Liver (tissue), 9 donors: ENCODE results near the gene AATF. TPM values are rescaled to one million over a fixed set of nuclear protein-coding genes. Genes with fewer than 3 reads are reported as not detected.

Experiments
- DNase-seq: peaks from one replicate; pipeline ENCODE4 v3.0.0-alpha.2; 2017; ENCODE audit warnings: low spot score
- H3K27ac ChIP-seq, 2 donors: one replicate each; pipeline ENCODE4 v1.7.0; 2013; ENCODE audit warnings: inconsistent platforms in 2 of 2, low read length in 2 of 2, control low read depth in 1 of 2, low read depth in 1 of 2, mild to moderate bottlenecking in 1 of 2
- H3K27me3 ChIP-seq, 4 donors: one replicate each; pipeline versions ENCODE4 v1.6.1 to v1.7.0; 2013; ENCODE audit warnings: low read length in 3 of 4, inconsistent platforms in 1 of 4, mild to moderate bottlenecking in 1 of 4, moderate library complexity in 1 of 4; ENCODE audit not compliant: control insufficient read depth in 4 of 4, insufficient read depth in 4 of 4
- H3K36me3 ChIP-seq, 4 donors: one replicate each; pipeline versions ENCODE4 v1.6.1 to v1.7.0; 2013; ENCODE audit warnings: low read length in 3 of 4, mild to moderate bottlenecking in 3 of 4, low read depth in 1 of 4, moderate library complexity in 1 of 4; ENCODE audit not compliant: control insufficient read depth in 4 of 4, insufficient read depth in 3 of 4
- H3K4me1 ChIP-seq, 4 donors: one replicate each; pipeline versions ENCODE4 v1.6.1 to v1.7.0; 2013; ENCODE audit warnings: low read length in 3 of 4, mild to moderate bottlenecking in 3 of 4, moderate library complexity in 1 of 4; ENCODE audit not compliant: control insufficient read depth in 4 of 4, insufficient read depth in 4 of 4
- H3K4me3 ChIP-seq, 3 donors: one replicate each; pipeline versions ENCODE4 v1.6.1 to v1.7.0; 2013; ENCODE audit warnings: low read length in 3 of 3, control low read depth in 1 of 3, low read depth in 1 of 3, mild to moderate bottlenecking in 1 of 3
- H3K9ac ChIP-seq, 2 donors: one replicate each; pipeline ENCODE4 v1.7.0; 2013; ENCODE audit warnings: low read length in 2 of 2, mild to moderate bottlenecking in 2 of 2, moderate library complexity in 2 of 2, control low read depth in 1 of 2, low read depth in 1 of 2
- H3K9me3 ChIP-seq, 4 donors: one replicate each; pipeline versions ENCODE4 v1.6.1 to v1.7.0; 2013; ENCODE audit warnings: low read length in 3 of 4; ENCODE audit not compliant: control insufficient read depth in 4 of 4
- FOXA1 ChIP-seq: IDR thresholded peaks from 2 replicates; pipeline ENCODE4 v1.6.1; 2016; ENCODE audit warnings: antibody characterized with exemption
- FOXA2 ChIP-seq: IDR thresholded peaks from 2 replicates; pipeline ENCODE4 v1.6.1; 2016; ENCODE audit warnings: antibody characterized with exemption
- GABPA ChIP-seq, 2 donors: IDR thresholded peaks in 1 of 2; conservative IDR thresholded peaks in 1 of 2; 2 replicates each; pipeline ENCODE4 v1.6.1; 2016; ENCODE audit warnings: antibody characterized with exemption in 2 of 2, mild to moderate bottlenecking in 1 of 2, moderate library complexity in 1 of 2
- HNF4A ChIP-seq, 2 donors: conservative IDR thresholded peaks; 2 replicates each; pipeline ENCODE4 v1.6.1; 2016; ENCODE audit warnings: antibody characterized with exemption in 2 of 2, mild to moderate bottlenecking in 2 of 2
- NR2F2 ChIP-seq: IDR thresholded peaks from 2 replicates; pipeline ENCODE4 v1.6.1; 2016; ENCODE audit warnings: antibody characterized with exemption
- RAD21 ChIP-seq, 2 donors: IDR thresholded peaks; 2 replicates each; pipeline ENCODE4 v1.6.1; 2016; ENCODE audit warnings: antibody characterized with exemption in 2 of 2, mild to moderate bottlenecking in 2 of 2
- RXRA ChIP-seq, 2 donors: IDR thresholded peaks; 2 replicates each; pipeline ENCODE4 v1.6.1; 2017 to 2018; ENCODE audit warnings: antibody characterized with exemption in 2 of 2, mild to moderate bottlenecking in 1 of 2
- SP1 ChIP-seq: IDR thresholded peaks from 2 replicates; pipeline ENCODE4 v1.6.1; 2018; ENCODE audit warnings: antibody characterized with exemption, mild to moderate bottlenecking
- TAF1 ChIP-seq: conservative IDR thresholded peaks from 2 replicates; pipeline ENCODE4 v1.6.1; 2016; ENCODE audit warnings: antibody characterized with exemption, mild to moderate bottlenecking
- YY1 ChIP-seq: IDR thresholded peaks from 2 replicates; pipeline ENCODE4 v1.6.1; 2016; ENCODE audit warnings: antibody characterized with exemption, mild to moderate bottlenecking
- WGBS: extraction: QIAGEN DNeasy Blood & Tissue Kit; methylation state at CpG from one replicate; pipeline ENCODE4 v1.1.7; 2013; 5-methylcytosine and 5-hydroxymethylcytosine counted together
- polyA plus RNA-seq, 2 donors: library from polyadenylated mRNA; stranded (reverse) in 1 of 2; unstranded in 1 of 2; fragments of 200-250 nt in 1 of 2; fragments of >200 nt in 1 of 2; fragmentation: Nextera tagmentation in 1 of 2; extraction: Ambion mirVana in 1 of 2; gene quantifications; one replicate each; pipeline versions ENCODE4 v1.2.1 to v1.2.3, GENCODE V29; 2013 to 2015
- total RNA-seq, 2 donors: library from RNA; depleted of rRNA; stranded (reverse); fragments of >200 nt; gene quantifications; one replicate each; pipeline ENCODE4 v1.2.3, GENCODE V29; 2014
- TF ChIP-seq, protein P1 (sequence below): fragments of 150-350 bp; IDR thresholded peaks from 2 replicates; pipeline ENCODE4 v1.5.1; 2017; ENCODE audit warnings: improper control_type of control experiment, low read depth, low read length; ENCODE audit not compliant: missing input control
- TF ChIP-seq, protein P2 (sequence below): IDR thresholded peaks from 2 replicates; pipeline ENCODE4 v1.6.1; 2016; ENCODE audit warnings: antibody characterized with exemption
- TF ChIP-seq, protein P3 (sequence below): IDR thresholded peaks from 2 replicates; pipeline ENCODE4 v1.6.1; 2016; ENCODE audit warnings: antibody characterized with exemption, mild to moderate bottlenecking
- TF ChIP-seq, protein P4 (sequence below): IDR thresholded peaks from 2 replicates; pipeline ENCODE4 v1.6.1; 2016; ENCODE audit warnings: antibody characterized with exemption
- TF ChIP-seq, protein P5 (sequence below): IDR thresholded peaks from 2 replicates; pipeline ENCODE4 v1.6.1; 2016; ENCODE audit warnings: antibody characterized with exemption
- donor health status: healthy.
- donor health status: healthy.
- donor health status: healthy.
- donor health status: healthy.
- donor health status: healthy.

The AATF gene
- total and polyA plus RNA-seq, 4 donors, result 10.8 to 16.9 (median 13.4) TPM

DNA sequence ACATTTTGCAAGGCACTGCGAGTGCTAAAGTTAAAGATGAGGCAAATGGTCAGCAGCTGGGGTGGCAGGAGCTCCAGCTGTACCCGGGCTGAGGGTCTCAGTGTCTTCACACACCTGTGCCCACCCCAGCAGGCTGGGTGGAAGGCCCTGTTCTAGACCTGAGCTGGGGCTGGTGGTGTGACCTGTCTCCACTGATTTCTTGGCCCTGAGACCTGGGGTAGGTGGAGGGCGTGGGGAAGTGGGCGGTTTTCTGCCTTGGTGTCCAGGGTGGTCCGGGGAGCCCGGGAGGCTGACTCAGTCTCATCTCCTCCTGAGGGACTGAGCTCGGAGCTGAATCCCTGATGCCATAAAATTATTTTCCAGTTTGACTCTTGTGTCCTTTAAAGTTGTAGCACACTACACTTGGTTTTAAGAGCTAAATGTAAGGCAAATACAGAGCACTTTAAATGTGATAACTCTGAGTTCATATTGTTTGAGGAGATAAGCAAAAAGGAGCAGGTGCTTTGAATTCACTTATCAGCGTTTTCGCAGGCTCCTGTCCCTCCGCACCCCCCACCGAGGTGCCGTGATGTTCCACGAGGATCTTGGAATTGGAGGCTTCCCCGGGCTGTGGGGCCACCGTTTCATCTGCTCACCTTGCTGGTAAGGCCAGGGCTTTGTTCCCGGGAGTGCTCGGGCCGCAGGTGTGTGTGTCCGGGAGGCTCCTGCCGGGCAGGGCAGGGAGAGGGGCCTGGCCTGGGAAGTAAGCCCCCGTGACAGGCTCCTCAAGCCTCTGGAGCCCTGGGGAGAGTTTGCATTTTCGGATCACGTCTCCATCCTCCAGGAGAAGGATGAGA lies 117.0 kb downstream of the AATF start:
- 78% methylated on average over 23 of the region's 23 CpGs for WGBS
- Histone ChIP-seq H3K4me1 (peaks cover 0 to 14% (median 3%) of the 10 kb centered on the region in 4 donors), H3K9me3 (no peaks in the 10 kb centered on the region), H3K27ac (no peak overlapping the region), H3K27me3 (no peaks in the 10 kb centered on the region), H3K9ac (no peak overlapping the region), H3K36me3 (no peaks in the 10 kb centered on the region), H3K4me3 (no peak overlapping the region)
- DNase-seq, result no peak
- TF ChIP-seq TAF1 (no peak), YY1 (no peak), HNF4A (conservative IDR thresholded peaks at IDR 0.05) (no peak), RXRA (IDR thresholded peaks at IDR 0.05) (no peak), RAD21 (IDR thresholded peaks at IDR 0.05) (no peak), NR2F2 (no peak), FOXA1 (no peak), SP1 (no peak), FOXA2 (no peak)
- TF ChIP-seq, protein P1, sequence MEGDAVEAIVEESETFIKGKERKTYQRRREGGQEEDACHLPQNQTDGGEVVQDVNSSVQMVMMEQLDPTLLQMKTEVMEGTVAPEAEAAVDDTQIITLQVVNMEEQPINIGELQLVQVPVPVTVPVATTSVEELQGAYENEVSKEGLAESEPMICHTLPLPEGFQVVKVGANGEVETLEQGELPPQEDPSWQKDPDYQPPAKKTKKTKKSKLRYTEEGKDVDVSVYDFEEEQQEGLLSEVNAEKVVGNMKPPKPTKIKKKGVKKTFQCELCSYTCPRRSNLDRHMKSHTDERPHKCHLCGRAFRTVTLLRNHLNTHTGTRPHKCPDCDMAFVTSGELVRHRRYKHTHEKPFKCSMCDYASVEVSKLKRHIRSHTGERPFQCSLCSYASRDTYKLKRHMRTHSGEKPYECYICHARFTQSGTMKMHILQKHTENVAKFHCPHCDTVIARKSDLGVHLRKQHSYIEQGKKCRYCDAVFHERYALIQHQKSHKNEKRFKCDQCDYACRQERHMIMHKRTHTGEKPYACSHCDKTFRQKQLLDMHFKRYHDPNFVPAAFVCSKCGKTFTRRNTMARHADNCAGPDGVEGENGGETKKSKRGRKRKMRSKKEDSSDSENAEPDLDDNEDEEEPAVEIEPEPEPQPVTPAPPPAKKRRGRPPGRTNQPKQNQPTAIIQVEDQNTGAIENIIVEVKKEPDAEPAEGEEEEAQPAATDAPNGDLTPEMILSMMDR, result no peak
- TF ChIP-seq, protein P2, sequence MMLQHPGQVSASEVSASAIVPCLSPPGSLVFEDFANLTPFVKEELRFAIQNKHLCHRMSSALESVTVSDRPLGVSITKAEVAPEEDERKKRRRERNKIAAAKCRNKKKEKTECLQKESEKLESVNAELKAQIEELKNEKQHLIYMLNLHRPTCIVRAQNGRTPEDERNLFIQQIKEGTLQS, result no peak
- TF ChIP-seq, protein P3, sequence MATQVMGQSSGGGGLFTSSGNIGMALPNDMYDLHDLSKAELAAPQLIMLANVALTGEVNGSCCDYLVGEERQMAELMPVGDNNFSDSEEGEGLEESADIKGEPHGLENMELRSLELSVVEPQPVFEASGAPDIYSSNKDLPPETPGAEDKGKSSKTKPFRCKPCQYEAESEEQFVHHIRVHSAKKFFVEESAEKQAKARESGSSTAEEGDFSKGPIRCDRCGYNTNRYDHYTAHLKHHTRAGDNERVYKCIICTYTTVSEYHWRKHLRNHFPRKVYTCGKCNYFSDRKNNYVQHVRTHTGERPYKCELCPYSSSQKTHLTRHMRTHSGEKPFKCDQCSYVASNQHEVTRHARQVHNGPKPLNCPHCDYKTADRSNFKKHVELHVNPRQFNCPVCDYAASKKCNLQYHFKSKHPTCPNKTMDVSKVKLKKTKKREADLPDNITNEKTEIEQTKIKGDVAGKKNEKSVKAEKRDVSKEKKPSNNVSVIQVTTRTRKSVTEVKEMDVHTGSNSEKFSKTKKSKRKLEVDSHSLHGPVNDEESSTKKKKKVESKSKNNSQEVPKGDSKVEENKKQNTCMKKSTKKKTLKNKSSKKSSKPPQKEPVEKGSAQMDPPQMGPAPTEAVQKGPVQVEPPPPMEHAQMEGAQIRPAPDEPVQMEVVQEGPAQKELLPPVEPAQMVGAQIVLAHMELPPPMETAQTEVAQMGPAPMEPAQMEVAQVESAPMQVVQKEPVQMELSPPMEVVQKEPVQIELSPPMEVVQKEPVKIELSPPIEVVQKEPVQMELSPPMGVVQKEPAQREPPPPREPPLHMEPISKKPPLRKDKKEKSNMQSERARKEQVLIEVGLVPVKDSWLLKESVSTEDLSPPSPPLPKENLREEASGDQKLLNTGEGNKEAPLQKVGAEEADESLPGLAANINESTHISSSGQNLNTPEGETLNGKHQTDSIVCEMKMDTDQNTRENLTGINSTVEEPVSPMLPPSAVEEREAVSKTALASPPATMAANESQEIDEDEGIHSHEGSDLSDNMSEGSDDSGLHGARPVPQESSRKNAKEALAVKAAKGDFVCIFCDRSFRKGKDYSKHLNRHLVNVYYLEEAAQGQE, result no peak
- TF ChIP-seq, protein P4, sequence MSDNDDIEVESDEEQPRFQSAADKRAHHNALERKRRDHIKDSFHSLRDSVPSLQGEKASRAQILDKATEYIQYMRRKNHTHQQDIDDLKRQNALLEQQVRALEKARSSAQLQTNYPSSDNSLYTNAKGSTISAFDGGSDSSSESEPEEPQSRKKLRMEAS, result no peak

DNA sequence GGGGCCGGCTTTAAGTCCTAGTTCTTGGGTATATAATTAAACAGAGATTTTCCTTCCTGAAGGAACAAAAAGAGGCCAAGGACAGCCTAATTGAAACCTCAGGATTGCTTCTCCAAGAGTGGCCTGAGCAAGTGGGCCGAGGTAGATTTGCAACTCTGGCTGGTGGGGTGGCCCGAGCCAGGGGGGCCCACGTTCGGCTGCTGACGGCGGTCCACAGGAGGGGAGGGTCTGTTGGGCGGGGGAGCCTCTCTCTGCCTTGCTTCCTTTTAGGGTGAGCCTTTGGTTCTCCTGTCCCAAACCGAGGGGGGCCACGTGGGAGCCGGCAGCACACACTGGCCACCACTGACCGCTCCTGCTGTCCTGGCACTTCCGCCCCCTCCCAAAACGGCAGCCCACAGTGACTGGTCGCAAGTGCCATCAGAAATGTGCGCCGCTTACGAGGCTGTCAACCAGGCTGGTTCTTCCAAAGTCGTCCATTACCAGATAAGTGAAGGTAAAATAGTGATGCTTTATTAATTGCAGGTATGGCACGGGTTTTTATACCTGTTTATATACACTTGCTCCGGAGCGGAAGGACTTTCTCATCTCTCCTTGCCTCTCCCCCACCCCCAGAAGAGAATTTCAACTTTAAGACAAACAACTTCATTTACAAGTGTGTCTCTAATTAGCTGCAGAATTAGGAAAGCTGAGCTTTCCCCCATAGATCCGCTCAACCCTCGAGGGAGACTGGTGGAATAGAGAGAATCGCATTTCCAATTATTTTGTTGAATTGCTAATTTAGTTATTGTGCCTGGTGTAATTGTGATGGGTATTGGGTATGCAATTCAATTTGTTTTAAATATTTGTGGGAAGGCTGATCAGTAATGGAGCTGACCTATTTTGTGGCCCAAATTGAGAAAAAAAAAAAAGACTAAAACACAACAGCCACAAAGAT lies 117.8 kb downstream of the AATF start:
- TF ChIP-seq, protein P5, sequence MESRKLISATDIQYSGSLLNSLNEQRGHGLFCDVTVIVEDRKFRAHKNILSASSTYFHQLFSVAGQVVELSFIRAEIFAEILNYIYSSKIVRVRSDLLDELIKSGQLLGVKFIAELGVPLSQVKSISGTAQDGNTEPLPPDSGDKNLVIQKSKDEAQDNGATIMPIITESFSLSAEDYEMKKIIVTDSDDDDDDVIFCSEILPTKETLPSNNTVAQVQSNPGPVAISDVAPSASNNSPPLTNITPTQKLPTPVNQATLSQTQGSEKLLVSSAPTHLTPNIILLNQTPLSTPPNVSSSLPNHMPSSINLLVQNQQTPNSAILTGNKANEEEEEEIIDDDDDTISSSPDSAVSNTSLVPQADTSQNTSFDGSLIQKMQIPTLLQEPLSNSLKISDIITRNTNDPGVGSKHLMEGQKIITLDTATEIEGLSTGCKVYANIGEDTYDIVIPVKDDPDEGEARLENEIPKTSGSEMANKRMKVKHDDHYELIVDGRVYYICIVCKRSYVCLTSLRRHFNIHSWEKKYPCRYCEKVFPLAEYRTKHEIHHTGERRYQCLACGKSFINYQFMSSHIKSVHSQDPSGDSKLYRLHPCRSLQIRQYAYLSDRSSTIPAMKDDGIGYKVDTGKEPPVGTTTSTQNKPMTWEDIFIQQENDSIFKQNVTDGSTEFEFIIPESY, result no peak
- TF ChIP-seq YY1 (no peak), NR2F2 (no peak), FOXA1 (no peak), GABPA (IDR thresholded peaks at IDR 0.05 in 1 of 2, conservative IDR thresholded peaks at IDR 0.05 in 1 of 2) (no peak)
- TF ChIP-seq, protein P4, result no peak
- Histone ChIP-seq H3K36me3 (no peaks in the 10 kb centered on the region), H3K9me3 (no peaks in the 10 kb centered on the region), H3K9ac (no peak overlapping the region), H3K4me1 (peaks cover 0 to 14% (median 3%) of the 10 kb centered on the region in 4 donors), H3K27ac (no peak overlapping the region), H3K4me3 (no peak overlapping the region), H3K27me3 (no peaks in the 10 kb centered on the region)
- DNase-seq, result no peak
- WGBS, result 82% methylated on average over 25 of the region's 25 CpGs
